H9 (cell line): Measurements from ENCODE around the gene CYFIP1. TPM values are rescaled to one million over a fixed set of nuclear protein-coding genes. Genes with fewer than 3 reads are reported as not detected.

ENCODE experiments used
- DNase-seq: peaks from one replicate; pipeline ENCODE4 v3.0.0-alpha.2; 2017
- H2AFZ ChIP-seq: one replicate; pipeline ENCODE4 v1.6.1; 2013; ENCODE audit warnings: mild to moderate bottlenecking, low read length, control low read depth, moderate library complexity
- H2AK5ac ChIP-seq: 2 replicates; pipeline ENCODE4 v1.6.1; 2013; ENCODE audit warnings: low read length, control low read depth, mixed read lengths; ENCODE audit not compliant: insufficient read length
- H2BK120ac ChIP-seq: one replicate; pipeline ENCODE4 v1.6.1; 2013; ENCODE audit warnings: low read depth, mild to moderate bottlenecking, low read length, control low read depth, inconsistent platforms; ENCODE audit not compliant: poor library complexity, severe bottlenecking
- H2BK12ac ChIP-seq: 2 replicates; pipeline ENCODE4 v1.6.1; 2013; ENCODE audit warnings: low read length, control low read depth, mixed read lengths, low read depth; ENCODE audit not compliant: insufficient read length
- H2BK15ac ChIP-seq: 2 replicates; pipeline ENCODE4 v1.6.1; 2013; ENCODE audit warnings: low read depth, low read length, control low read depth
- H2BK20ac ChIP-seq: one replicate; pipeline ENCODE4 v1.6.1; 2013; ENCODE audit warnings: low read depth, mild to moderate bottlenecking, low read length, control low read depth, inconsistent platforms; ENCODE audit not compliant: poor library complexity, severe bottlenecking
- H2BK5ac ChIP-seq: 2 replicates; pipeline ENCODE4 v1.6.1; 2013; ENCODE audit warnings: low read length, control low read depth, mixed read lengths; ENCODE audit not compliant: insufficient read length
- H3K14ac ChIP-seq: 2 replicates; pipeline ENCODE4 v1.6.1; 2013; ENCODE audit warnings: low read length, control low read depth; ENCODE audit not compliant: insufficient read depth
- H3K18ac ChIP-seq: 2 replicates; pipeline ENCODE4 v1.6.1; 2013; ENCODE audit warnings: low read depth, mild to moderate bottlenecking, mixed read lengths, low read length, control low read depth; ENCODE audit not compliant: insufficient read length
- H3K23ac ChIP-seq: 2 replicates; pipeline ENCODE4 v1.6.1; 2013; ENCODE audit warnings: low read length, control low read depth, mixed read lengths, low read depth; ENCODE audit not compliant: insufficient read length
- H3K23me2 ChIP-seq: 2 replicates; pipeline ENCODE4 v1.6.1; 2013; ENCODE audit warnings: low read depth, mild to moderate bottlenecking, mixed read lengths, low read length, control low read depth; ENCODE audit not compliant: insufficient read length, poor library complexity, severe bottlenecking
- H3K27ac ChIP-seq: 2 replicates; pipeline ENCODE4 v1.5.1; 2013; ENCODE audit warnings: low read length, control low read depth, mixed read lengths, low read depth; ENCODE audit not compliant: insufficient read length
- H3K27me3 ChIP-seq: 2 replicates; pipeline ENCODE4 v1.6.1; 2013; ENCODE audit warnings: low read length, control low read depth, inconsistent platforms; ENCODE audit not compliant: insufficient read depth
- H3K4ac ChIP-seq: 2 replicates; pipeline ENCODE4 v1.6.1; 2013; ENCODE audit warnings: low read depth, mild to moderate bottlenecking, control low read depth, inconsistent platforms, low read length, moderate library complexity
- H3K4me1 ChIP-seq: 2 replicates; pipeline ENCODE4 v1.6.1; 2013; ENCODE audit warnings: low read length, control low read depth, inconsistent platforms; ENCODE audit not compliant: insufficient read depth
- H3K4me2 ChIP-seq: 2 replicates; pipeline ENCODE4 v1.6.1; 2013; ENCODE audit warnings: low read length, control low read depth, mixed read lengths; ENCODE audit not compliant: insufficient read length, insufficient read depth
- H3K56ac ChIP-seq: 2 replicates; pipeline ENCODE4 v1.6.1; 2013; ENCODE audit warnings: low read depth, mild to moderate bottlenecking, mixed read lengths, low read length, control low read depth; ENCODE audit not compliant: insufficient read length
- H3K79me1 ChIP-seq: 2 replicates; pipeline ENCODE4 v1.6.1; 2013; ENCODE audit warnings: low read depth, mild to moderate bottlenecking, moderate library complexity, low read length, control low read depth, inconsistent platforms; ENCODE audit not compliant: insufficient read depth, poor library complexity, severe bottlenecking
- H3K79me2 ChIP-seq: 2 replicates; pipeline ENCODE4 v1.6.1; 2013; ENCODE audit warnings: low read length, control low read depth, inconsistent platforms; ENCODE audit not compliant: insufficient read depth
- H3K9ac ChIP-seq: 2 replicates; pipeline ENCODE4 v1.6.1; 2013; ENCODE audit warnings: low read length, control low read depth, mixed read lengths; ENCODE audit not compliant: insufficient read length; ENCODE audit errors: extremely low read depth
- H3K9me3 ChIP-seq: one replicate; pipeline ENCODE4 v1.6.1; 2013; ENCODE audit warnings: low read depth, low read length, inconsistent platforms; ENCODE audit not compliant: control insufficient read depth
- H3T11ph ChIP-seq: one replicate; pipeline ENCODE4 v1.6.1; 2013; ENCODE audit warnings: mild to moderate bottlenecking, low read length, control low read depth, inconsistent platforms
- H4K20me1 ChIP-seq: one replicate; pipeline ENCODE4 v1.6.1; 2013; ENCODE audit not compliant: control insufficient read depth, insufficient read length, insufficient read depth
- H4K5ac ChIP-seq: 2 replicates; pipeline ENCODE4 v1.6.1; 2013; ENCODE audit warnings: low read depth, mild to moderate bottlenecking, mixed read lengths, low read length, control low read depth; ENCODE audit not compliant: insufficient read length
- H4K8ac ChIP-seq: replicated peaks from 2 replicates; pipeline ENCODE4 v1.6.1; 2013; ENCODE audit warnings: low read length, control low read depth, mixed read lengths, low read depth; ENCODE audit not compliant: insufficient read length
- H4K91ac ChIP-seq: 2 replicates; pipeline ENCODE4 v1.6.1; 2013; ENCODE audit warnings: low read depth, mild to moderate bottlenecking, moderate library complexity, mixed read lengths, low read length, control low read depth; ENCODE audit not compliant: insufficient read length
- H3K27ac Mint-ChIP-seq, 3 experiments: 2 replicates in 2 of 3; 3 replicates in 1 of 3; pipeline ENCODE4 v1.8.0; 2020 to 2021; ENCODE audit warnings: mixed read lengths in 3 of 3, mild to moderate bottlenecking in 1 of 3, moderate library complexity in 1 of 3
- H3K27me3 Mint-ChIP-seq: 2 replicates; pipeline ENCODE4 v1.8.0; 2021; ENCODE audit warnings: low read depth, mild to moderate bottlenecking, moderate library complexity, mixed read lengths
- H3K36me3 Mint-ChIP-seq, 3 experiments: 2 replicates in 2 of 3; 3 replicates in 1 of 3; pipeline ENCODE4 v1.8.0; 2020 to 2021; ENCODE audit warnings: low read depth in 3 of 3, mixed read lengths in 3 of 3; ENCODE audit not compliant: insufficient read depth in 1 of 3
- H3K4me1 Mint-ChIP-seq, 2 experiments: 2 replicates each; pipeline ENCODE4 v1.8.0; 2020; ENCODE audit warnings: mixed read lengths in 2 of 2
- H3K4me3 Mint-ChIP-seq, 2 experiments: 2 replicates in 1 of 2; 3 replicates in 1 of 2; pipeline ENCODE4 v1.8.0; 2020 to 2021; ENCODE audit warnings: mild to moderate bottlenecking in 2 of 2, mixed read lengths in 2 of 2, moderate library complexity in 1 of 2
- H3K9me3 Mint-ChIP-seq, 2 experiments: 2 replicates in 1 of 2; 3 replicates in 1 of 2; pipeline ENCODE4 v1.8.0; 2020; ENCODE audit warnings: mild to moderate bottlenecking in 2 of 2, mixed read lengths in 2 of 2, moderate library complexity in 1 of 2
- CTCF ChIP-seq: fragments of 200-600 bp; sonication (generic); conservative IDR thresholded peaks from 3 replicates; pipeline ENCODE4 v1.8.0; 2021; ENCODE audit warnings: antibody characterized with exemption, mild to moderate bottlenecking
- WGBS: extraction: QIAGEN DNeasy Blood & Tissue Kit; methylation state at CpG from one replicate; pipeline ENCODE4 v1.1.7; 2013; ENCODE audit warnings: missing lambda C conversion rate, low lambda C conversion rate, mixed read lengths; ENCODE audit not compliant: insufficient read length; ENCODE audit errors: extremely low coverage; 5-methylcytosine and 5-hydroxymethylcytosine counted together
- total RNA-seq: library from RNA; stranded (reverse); gene quantifications from 2 replicates; pipeline ENCODE4 v1.2.1, GENCODE V29; 2021

The CYFIP1 gene
- total RNA-seq, 1 experiment from 2014 or later = 71.2 TPM

DNA sequence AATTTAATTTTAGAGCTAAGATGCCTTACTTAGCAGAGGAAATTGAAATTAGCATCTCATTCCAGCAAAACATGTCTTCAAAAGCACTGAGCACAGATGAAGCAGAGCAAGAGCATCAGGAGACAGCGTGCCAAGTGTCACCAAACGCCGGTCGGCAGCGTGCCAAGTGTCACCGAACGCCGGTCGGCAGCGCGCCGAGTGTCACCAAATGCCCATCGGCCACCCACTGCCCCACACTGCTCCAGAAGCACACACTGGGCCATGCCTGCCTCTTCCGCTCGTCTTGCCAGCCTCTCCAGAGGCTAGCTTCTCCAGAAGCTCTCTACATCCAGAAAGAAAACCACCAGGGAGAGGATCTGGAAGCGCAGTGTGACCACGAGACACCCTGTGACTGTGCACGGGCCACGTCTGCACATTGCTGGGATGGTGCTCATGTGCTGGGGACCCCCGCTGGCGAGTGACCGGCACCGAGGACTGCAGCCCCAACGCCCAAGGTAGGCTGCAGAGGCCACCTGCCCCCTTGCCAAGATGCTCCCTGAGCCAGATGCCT, 37.8 kb downstream of the CYFIP1 start:
- no peak overlapping the region for H3K4me3 Mint-ChIP-seq
- Histone ChIP-seq H4K20me1 (no peaks in the 10 kb centered on the region), H3T11ph (no peak overlapping the region), H2BK5ac (no peak overlapping the region), H2BK15ac (no peak overlapping the region), H2AK5ac (no peak overlapping the region), H3K18ac (no peak overlapping the region), H3K27me3 (no peaks in the 10 kb centered on the region), H2AFZ (no peak overlapping the region), H3K23me2 (no peaks in the 10 kb centered on the region), H2BK120ac (no peak overlapping the region), H3K14ac (no peak overlapping the region), H3K79me2 (no peaks in the 10 kb centered on the region), H3K79me1 (no peaks in the 10 kb centered on the region), H3K56ac (no peak overlapping the region), H4K91ac (no peak overlapping the region), H2BK12ac (no peak overlapping the region), H2BK20ac (no peak overlapping the region), H3K9me3 (no peaks in the 10 kb centered on the region), H3K23ac (no peak overlapping the region), H3K27ac (no peak overlapping the region), H3K4me1 (no peaks in the 10 kb centered on the region), H3K4ac (no peak overlapping the region), H4K5ac (no peak overlapping the region), H3K4me2 (no peak overlapping the region), H4K8ac (no peak overlapping the region), H3K9ac (no peak overlapping the region)
- no peaks in the 10 kb centered on the region; a peak in 1 of 4 replicates for H3K4me1 Mint-ChIP-seq
- H3K27me3 Mint-ChIP-seq = no peaks in the 10 kb centered on the region
- H3K36me3 Mint-ChIP-seq = peaks cover 16 to 40% (median 16%) of the 10 kb centered on the region in 3 experiments
- no peaks in the 10 kb centered on the region for H3K9me3 Mint-ChIP-seq
- H3K27ac Mint-ChIP-seq = no peak overlapping the region
- WGBS = no CpG with 5 or more reads among the region's 24 CpGs
- DNase-seq = no peak
- TF ChIP-seq CTCF = no peak
